Measurements from ENCODE around the gene HECW1.

HECW1 gene

DNA sequence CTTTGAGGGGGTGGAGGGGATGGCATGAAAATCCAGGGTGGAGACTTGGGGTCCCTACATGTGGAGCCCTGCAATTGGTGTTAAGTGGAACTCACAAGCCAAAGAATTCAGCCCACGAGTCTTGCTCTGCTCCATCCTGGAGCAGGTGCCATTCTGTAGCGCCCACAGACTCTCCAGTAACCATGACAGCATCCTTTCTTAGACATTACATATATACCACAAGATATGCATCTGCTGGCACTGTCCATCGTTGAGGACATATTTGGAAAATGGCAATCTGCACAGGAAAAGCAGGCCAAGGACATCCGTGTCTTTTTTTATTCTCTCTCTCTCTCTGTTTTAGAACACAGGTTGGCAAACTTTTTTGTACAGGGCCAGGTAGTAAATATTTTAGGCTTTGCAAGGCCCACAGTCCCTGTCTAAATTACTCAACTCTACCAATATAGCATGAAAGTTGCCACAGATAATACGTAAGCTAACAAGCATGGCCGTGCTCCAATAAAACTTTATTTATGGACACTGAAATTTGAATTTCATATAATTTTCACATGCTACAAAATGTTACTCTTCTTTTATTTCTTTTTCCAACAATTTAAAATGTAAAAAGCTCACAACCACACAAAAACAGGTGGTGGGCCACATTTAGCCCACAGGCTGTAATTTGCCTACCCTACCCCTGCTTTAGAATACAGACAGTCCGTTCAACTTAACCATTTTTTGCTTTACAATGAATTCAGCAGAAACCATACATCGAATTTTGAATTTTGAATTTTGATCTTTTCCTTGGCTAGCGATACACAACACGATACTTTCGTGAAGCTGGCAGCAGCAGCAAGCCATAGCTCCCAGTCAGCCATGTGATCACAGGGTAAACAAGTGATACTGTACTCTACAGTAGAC, 329.0 kb downstream of the HECW1 start:
- no peak for DNase-seq

DNA sequence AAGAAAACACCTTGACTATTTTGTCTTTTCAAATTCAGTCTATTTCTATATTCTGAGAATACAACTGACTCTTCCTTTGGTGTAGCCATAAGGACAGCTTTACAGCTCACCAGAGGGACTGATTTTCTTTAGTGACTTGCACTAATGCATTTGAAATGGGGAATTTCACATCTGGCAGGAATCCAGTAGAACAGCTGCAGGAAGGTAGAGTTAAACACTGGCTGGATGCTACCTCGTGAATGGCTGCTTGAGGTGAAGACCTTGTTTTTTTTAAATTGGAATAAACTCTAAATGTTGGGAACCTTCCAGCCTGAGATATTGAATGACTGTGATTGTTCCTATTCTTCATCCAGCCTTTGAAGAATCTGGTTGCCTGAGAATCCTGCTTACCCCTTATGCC, 330.9 kb downstream of the HECW1 start:
- DNase-seq: no peak

DNA sequence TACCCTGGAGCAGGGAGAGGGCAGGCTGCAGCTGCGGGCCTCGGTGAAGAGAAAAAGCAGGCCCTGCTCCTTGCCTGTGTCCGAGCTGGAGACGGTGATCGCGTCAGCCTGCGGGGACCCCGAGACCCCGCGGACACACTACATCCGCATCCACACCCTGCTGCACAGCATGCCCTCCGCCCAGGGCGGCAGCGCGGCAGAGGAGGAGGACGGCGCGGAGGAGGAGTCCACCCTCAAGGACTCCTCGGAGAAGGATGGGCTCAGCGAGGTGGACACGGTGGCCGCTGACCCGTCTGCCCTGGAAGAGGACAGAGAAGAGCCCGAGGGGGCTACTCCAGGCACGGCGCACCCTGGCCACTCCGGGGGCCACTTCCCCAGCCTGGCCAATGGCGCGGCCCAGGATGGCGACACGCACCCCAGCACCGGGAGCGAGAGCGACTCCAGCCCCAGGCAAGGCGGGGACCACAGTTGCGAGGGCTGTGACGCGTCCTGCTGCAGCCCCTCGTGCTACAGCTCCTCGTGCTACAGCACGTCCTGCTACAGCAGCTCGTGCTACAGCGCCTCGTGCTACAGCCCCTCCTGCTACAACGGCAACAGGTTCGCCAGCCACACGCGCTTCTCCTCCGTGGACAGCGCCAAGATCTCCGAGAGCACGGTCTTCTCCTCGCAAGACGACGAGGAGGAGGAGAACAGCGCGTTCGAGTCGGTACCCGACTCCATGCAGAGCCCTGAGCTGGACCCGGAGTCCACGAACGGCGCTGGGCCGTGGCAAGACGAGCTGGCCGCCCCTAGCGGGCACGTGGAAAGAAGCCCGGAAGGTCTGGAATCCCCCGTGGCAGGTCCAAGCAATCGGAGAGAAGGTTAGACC, 332.5 kb downstream of the HECW1 start:
- no peak for DNase-seq

DNA sequence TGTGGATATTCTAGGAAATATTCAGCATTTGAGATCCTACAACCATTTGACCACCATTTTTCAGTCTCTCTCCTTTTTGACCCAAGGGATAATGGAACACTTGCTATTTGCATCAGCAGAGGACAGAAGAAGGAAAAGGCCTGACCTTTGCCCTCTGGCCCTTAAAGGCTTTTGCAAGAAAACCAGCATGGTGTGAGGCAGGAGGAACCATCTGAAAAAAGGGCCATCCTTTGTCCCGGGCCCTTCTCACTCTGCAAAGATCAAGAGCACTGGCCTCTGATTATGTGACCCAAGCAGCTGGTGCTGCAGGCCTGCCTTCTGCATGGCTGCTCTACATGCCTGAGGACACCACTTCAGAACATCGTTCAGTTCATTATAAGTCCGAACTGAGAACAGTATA, 337.1 kb downstream of the HECW1 start:
- DNase-seq: no peak

DNA sequence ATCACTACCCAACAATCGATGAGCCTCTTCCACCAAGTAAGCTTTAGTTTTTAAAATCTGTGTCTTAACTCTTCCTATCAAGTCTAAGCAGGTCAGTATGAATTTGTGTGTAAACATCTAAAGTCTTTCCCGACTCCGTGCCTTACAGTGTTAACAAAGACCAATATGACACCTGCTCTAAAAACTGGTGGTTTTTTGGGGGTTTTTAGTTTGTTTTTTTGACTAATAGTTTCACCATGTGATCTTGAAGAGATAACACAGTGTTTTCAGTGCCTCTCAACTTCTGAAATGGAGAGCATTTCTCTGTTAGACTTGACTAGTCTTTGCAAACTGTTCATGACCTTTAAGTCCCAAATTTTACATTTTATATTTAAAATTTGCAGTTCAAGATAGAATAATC, 338.4 kb downstream of the HECW1 start:
- DNase-seq: no peak

DNA sequence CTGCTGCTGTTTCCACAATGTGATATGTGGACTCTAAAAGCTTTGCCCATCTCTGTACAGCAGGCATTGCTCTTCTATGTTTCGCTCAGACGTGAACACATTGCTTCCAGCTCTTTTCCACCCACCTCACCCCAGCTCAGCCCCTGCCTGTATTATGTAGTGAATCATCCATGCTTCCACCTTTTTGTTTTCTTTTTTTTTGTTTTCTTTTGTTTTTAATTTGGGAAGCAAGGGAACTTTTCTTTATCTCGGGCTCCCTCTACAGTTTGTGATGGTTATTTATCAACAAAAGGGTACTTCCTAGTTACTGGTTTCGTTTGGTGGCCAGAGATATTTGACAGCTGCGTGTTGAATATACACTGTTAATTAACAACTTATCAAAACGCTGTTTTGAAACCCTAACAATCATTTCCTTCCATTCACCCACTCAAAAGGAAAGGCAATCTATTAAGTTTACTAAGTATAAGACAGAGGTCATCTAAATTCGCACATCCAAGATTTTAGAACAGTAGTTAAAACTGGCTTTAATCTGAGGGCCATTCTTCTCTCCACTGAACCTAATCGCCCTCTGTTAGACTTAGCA, 342.6 kb downstream of the HECW1 start:
- DNase-seq: no peak

DNA sequence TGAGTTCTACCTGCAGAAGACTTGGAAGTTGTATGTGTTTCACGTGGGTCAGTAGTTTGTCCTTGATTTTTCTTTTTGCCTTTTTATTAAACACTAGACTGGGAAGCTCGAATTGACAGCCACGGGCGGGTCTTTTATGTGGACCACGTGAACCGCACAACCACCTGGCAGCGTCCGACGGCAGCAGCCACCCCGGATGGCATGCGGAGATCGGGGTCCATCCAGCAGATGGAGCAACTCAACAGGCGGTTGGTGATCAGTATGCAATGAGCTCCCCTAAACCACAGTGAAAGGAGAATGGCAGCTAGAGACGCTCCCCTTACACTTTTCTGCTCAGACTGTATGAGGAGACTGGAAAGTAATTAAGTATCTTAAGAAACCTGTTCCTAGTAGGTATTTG, 343.8 kb downstream of the HECW1 start:
- DNase-seq: no peak

DNA sequence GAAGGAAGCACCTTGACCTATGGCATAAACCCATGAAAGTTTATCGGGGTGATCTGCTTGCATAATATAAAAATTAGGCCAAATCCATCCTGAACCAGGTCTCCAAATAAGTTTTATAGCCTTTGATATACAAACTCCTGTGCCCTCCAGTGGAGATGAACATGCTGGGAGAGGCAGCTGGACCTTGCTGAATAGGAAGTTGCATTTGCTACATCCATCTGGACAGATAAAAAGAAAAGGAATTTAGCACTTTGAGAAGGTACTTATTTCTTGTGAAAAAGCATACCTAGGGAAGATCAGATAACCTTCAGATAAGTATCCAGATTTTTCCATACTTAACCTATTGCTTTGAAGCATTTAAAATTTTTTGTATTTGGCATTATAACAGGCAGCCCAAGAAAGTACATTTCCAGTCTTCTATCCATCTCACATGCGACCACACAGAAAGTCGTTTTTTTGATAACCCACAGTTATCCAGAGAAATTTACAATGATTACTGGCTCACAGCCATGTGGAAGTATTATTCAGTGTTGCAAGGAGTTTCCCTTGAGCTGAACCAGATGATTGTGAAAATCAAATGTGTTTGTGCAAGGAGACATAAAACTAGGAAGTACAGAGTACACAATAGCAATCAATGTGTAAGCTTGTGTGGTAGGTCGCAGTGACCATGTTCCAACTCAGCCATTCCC, 346.0 kb downstream of the HECW1 start:
- DNase-seq: no peak

DNA sequence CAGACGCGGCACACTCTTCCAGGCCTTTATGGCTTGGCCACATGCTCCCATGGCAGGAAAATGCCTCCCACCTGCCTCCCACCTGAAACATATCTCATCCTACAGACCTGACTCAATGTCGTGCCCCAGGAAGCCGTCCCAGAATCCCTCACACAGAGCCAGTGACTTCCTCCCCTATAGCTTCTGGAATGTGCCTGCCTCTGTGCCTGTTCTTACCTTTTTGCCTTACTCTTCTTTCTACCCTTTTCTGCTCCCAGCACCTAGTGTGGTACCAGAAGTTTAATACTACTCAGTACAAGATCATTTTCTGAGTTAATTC, 346.5 kb downstream of the HECW1 start:
- no peak for DNase-seq

DNA sequence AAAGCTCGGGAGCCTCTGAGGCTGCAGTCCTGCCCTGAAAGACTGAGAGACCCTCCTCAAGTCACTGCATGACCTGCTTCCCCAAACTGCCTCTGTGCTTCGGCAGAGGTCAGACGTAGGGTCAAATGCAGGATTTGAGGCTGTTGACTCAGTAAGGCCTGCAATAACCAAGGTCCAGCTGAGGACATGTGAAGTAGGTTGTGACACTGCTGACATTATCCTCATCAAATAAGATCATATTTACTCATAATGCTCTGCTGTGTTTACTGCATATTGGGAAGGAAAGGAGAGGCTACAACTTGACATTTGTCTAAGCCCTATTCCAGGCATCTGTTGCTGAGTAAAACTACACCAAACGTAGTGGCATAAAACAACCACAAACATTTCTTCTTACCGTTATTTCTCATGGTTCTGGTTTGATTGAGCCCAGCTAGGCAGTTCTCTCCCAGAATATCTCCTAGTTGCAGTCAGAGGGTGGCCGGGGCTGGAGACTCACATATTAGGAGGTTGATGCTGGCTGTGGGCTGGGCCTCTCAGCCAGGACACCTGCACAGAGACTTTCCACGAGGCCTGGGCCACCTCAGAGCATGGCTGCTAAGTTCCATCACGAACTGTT, 348.4 kb downstream of the HECW1 start:
- no peak for DNase-seq

DNA sequence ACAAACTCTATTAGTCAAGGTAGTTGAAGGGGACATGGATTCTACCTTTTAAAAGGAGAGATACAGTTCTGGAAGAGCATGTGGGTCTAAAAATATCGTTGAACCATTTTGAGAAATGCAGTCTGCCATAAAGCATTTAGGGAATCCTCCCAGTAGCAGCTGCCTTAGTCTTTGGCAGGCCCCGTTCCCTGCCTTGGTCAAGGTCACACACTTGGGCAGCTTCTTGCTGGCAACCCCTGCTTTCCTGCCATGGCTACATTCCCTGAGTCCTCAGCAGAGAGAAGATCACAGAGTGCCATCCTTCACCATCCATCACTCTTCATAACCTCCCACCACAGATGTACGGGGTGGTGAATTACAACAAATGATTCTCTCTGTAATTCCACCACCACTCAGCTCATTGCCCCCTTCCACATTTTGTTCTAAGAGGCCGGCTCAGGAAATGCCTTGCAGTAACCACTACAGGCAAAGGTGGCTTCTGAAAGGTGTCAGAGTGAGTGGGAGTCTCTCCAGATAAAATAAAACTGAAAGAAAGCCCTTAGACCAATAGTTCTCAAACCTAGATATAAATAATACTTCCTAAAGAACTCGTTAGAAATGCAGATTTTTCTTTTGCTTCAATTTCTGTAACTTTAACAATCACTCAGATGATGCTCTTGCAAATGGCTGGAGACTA, 349.0 kb downstream of the HECW1 start:
- DNase-seq: no peak

DNA sequence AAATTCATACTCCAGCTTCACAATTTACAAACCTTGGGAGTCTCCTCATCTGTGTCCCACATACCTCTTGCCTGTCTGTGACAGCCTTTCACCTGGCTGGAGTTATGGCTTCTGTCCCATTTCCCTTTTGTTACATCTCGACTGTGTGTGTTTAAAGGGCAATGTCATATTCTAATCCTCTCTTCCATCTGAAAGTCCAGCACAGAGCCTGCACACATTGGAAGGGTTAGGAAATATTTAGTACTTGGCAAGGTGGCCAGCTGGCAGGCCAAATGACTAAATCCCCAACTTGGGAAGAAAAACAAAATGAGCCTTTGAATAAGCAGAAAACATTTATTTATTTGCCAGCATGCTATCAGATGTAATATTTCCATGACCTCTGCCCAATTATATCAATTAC, 350.4 kb downstream of the HECW1 start:
- DNase-seq: no peak

DNA sequence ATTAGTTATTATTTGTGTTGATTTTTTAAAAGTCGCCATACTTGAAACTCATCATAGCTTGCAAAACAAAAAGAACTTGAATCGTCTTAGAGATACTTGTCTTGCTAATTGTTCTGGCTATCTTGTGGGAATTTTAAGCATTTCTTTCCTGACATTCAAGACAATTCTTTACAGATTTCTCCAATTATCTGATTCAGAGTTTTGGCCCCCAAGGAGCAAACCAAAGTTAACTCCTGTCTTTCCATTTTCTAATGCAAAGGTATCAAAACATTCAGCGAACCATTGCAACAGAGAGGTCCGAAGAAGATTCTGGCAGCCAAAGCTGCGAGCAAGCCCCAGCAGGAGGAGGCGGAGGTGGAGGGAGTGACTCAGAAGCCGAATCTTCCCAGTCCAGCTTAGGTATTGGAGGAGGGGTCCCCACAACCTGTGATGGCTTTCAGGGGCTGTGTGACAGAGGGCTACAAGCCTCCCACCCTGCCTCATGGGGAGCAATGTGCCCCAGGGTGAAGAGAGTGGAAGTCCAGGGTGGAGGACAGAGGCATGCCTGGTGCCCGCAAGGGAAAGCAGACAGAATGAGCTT, 351.0 kb downstream of the HECW1 start:
- no peak for DNase-seq

DNA sequence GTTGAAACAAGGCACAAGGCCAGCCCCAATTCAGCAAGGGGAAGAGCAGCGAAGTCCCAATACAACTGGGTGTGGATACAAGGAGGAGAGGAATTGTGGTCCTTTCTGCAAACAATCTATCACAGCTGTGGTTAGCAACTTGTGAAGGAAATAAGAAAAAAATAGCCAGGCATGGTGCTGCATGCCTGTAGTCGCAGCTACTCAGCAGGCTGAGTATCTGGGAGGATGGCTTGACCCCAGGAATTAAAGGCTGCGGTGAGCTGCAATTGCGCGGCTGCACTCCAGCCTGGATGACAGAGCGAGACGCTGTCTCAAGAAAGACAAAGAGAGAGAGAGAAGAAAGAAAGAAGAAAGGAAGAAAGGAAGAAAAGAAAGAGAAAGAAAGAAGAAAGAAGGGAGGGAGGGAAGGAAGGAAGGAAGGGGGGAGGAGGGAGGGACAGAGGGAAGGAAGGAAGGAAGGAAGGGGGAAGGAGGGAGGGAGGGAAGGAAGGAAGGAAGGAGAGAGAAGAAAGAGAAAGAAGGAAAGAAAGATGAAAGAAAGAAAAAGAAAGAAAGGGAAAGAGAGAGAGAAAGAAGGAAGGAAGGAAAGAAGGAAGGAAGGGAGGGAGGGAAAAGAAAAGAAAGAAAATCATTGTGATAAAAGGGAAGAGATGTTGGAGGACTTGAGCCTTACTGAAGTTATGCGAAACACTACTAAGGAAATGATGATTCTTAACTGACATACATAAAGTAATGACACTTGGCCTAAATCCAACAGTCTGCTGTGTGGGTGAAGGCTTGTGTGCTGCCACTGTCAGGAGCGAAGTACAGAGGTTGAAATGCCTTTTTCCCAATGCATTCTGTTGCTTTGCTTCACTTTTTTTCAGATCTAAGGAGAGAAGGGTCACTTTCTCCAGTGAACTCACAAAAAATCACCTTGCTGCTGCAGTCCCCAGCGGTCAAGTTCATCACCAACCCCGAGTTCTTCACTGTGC, 353.4 kb downstream of the HECW1 start:
- DNase-seq: no peak

DNA sequence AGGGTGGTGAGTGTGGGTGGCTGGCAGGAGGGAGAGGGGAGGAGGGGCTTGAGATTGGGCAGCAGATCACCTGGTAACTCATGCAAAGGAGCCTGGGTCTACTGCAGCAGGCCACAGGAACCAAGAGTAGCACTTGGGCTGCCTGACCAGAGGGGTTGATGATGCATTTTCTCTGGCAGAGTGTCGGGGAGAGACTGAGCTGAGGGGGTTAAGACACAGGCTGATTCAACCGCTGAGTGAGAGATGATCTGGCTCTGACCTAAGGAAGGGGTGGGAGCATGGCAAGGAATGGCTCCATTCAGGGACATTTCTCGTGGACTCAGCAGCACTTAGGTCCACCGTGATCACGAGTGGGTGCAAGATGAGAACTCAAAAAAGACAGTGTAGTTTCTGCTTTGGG, 355.0 kb downstream of the HECW1 start:
- DNase-seq: no peak

DNA sequence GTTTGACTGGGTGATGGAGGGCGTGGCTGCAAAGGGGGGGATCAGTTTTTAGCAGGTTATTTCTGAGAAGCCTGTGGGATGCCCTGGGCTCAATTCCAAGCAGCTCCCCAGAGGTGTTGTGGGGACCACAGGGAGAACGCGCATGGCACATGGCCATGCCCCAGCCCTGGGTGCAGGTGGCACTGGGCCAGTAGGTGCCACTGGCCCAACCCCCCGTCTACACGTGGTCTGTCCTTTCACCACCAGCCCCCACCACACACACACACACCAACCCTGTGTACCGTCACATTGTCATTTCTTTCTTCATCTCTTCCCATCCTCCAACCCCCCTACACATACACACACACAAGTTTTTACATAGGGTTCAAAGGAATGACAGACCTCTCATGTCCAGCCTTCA, 355.4 kb downstream of the HECW1 start:
- no peak for DNase-seq

DNA sequence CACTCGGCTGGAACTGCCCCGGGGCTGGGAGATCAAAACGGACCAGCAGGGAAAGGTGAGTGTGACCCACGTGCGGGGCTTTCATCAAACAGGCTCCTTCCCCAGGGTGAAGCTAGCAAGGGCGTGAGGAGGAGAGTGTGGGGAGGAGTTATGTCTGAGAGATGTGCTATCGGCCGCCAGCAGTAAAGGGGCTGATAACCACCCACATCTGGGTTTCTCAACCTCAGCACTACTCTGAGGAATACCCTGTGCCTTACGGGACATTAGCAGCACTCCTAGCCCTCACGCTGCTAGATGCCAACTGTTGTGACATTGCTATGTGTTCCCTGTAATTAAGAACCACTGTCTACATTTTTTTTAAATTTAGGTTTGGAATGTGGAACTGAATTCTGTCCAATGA, 356.6 kb downstream of the HECW1 start:
- DNase-seq: no peak

DNA sequence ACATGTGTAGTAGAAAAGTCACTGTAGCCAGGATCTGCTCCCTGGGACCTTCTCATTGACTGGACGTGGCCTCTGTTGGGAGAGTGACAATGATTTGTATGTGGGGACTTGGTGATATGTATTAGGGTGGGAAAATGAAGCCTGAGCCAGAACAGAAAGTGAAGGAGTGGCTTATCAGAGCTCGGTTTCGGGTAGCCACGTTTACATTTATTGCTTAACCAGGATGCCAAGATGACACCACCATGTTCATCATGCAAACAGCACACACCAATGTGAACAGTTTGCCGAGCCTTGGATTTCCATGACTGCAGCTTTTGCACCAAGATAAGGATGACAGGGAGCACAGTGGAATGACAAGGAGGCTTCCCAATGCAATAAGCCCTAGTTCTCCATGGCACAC, 357.7 kb downstream of the HECW1 start:
- DNase-seq: no peak

DNA sequence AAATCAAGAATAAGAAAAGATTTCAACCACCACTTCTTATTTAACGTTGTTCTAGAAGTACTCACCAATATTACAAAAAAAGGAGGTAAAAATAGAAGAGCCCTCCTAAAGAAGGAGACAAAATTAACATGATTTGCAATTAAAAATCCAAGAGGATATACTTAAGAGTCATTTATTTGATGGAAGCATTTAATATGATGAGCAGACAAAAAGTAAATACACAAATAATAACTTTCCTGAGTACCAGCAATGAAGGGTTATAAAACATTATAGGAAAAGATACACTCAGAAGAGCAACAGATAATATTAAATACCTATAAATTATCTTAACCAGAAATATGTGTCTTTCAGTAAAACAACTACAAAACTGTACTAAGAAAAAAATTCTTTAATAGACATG, 363.5 kb downstream of the HECW1 start:
- DNase-seq: no peak

DNA sequence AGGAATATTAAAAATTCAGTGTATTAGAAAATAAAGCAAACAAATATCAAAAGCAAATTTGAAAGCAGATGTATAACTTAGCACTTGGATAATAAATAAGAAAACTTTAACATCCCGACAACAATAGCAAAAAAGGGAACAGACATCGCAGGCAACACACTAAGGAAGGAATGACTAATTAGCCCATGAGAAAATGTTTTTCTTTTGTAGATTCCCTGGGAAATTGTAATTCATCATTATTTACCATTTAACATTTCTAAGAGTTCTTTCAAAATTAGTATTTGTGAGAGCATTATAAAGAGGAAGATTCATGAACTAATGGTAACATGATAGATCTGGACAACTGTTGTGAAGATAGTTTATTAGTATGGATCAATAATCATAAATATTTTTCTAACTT, 364.4 kb downstream of the HECW1 start:
- no peak for DNase-seq

DNA sequence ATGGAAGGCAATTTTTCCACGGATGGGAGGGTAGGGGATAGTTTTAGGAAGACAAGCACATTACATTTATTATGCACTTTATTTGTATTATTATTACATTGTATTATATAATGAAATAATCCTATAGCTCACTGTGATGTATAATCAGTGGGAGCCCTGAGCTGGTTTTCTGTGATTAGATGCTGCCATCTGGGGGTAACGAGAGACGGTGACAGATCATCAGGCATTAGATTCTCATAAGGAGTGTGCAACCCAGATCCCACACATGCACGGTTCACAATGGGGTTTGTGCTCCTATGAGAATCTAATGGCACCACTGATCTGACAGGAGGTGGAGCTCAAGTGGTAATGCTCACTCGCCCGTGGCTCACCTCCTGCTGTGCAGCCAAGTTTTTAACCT, 366.6 kb downstream of the HECW1 start:
- DNase-seq: no peak
